ENCODE measurements around the gene TGFBR2. TPM values are rescaled to one million over a fixed set of nuclear protein-coding genes. Genes with fewer than 3 reads are reported as not detected.
A peak's percentile ranks its signal among the peaks of the same experiment; 100 is the strongest.

The TGFBR2 gene
- total and polyA plus RNA-seq, 2 experiments from 2014 or later, result 4.7 to 13.0 TPM

DNA sequence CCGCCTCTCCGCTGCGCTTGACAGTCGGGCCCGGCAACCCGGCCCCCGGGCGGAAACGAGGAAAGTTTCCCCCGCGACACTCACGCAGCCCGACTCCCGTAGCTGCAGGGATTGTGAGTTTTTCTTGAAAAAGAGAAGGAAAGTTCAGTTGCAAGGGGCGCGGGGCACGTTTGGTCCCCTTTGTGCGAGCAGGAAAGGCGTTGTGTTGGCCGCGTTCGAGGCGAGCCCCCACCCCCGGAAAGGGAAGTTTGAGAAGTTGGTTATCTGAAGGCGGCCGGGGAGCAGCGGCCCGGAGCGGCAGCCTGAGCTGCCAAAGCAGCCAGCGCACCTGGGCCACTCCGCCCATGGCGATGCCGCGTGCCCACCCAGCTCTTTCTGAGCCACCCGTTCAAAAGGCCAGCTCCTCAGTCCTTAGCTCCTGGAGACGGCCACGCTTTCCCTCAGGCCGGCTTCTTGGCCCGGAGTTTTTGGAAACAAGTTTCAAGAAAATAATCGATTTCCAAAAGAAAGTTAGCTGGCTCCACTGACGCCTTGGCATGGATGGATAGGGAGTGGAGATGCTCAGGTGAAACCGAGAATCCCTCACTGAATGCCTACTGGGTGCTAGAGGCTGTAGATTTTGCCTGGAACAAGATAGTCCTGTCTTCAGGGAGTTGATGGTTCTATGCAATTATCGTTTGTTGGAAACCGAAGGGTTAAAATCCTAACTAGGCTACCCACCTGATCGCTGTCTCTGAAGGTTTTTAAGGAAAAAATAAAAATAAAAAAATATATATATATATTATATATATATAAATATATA lies 832 bp downstream of the TGFBR2 start:
- peak overlapping the region; percentile 84 for H3K4me2 ChIP-seq
- H3F3A ChIP-seq (replicated peaks; ENCODE audit: low read depth), result no peaks in the 10 kb centered on the region
- no peaks in the 10 kb centered on the region; the same call in 1 of the 2 replicates for H3K27me3 ChIP-seq (ENCODE audit: insufficient read depth)
- no peak overlapping the region for H3K27ac ChIP-seq (ENCODE audit: low read depth)
- H3K4me3 ChIP-seq, result peak overlapping the region; percentile 90
- H3K36me3 Mint-ChIP-seq (ENCODE audit: low read depth), result no peaks in the 10 kb centered on the region
- no peaks in the 10 kb centered on the region for H3K36me3 ChIP-seq (ENCODE audit: insufficient read depth)
- H3K27me3 Mint-ChIP-seq (ENCODE audit: insufficient read depth, low read depth, poor library complexity), result peaks cover 15% of the 10 kb centered on the region
- peaks cover 44% of the 10 kb centered on the region for H3K4me1 Mint-ChIP-seq
- TF ChIP-seq POLR2AphosphoS5 (IDR thresholded peaks at IDR 0.05; ENCODE audit: low read depth) (peak; percentile 35; the same call in 1 of the 2 replicates), ZNF331 (CRISPR knock-in tag; IDR thresholded peaks at IDR 0.05; ENCODE audit: low read depth) (no peak)
- ATAC-seq (peak; percentile 74), DNase-seq (ENCODE audit: low spot score) (peak; percentile 78)
- H3K79me2 ChIP-seq (replicated peaks; ENCODE audit: insufficient read depth), result peaks cover 50% of the 10 kb centered on the region
- peak overlapping the region; percentile 82 for H2AFZ ChIP-seq
- H4K20me1 ChIP-seq (replicated peaks; ENCODE audit: insufficient read depth), result no peaks in the 10 kb centered on the region; the same call in none of the 2 replicates
- peaks cover 45% of the 10 kb centered on the region for H3K4me1 ChIP-seq (ENCODE audit: insufficient read depth)
- H3K27ac Mint-ChIP-seq, result no peak overlapping the region
- no peaks in the 10 kb centered on the region for H3K9me3 Mint-ChIP-seq
- H3K9me2 ChIP-seq (ENCODE audit: insufficient read depth), result 0 out of 2 replicates have a peak, but pooled peaks cover 6% of the 10 kb centered on the region
- H3K4me3 Mint-ChIP-seq, result peak overlapping the region; percentile 95

GRCh38 chr3:30608598-30608947 lies 2.2 kb downstream of the TGFBR2 start:
- Mint-ChIP-seq H3K9me3 (no peaks in the 10 kb centered on the region), H3K4me1 (peaks cover 48% of the 10 kb centered on the region), H3K27ac (no peak overlapping the region), H3K4me3 (peak overlapping the region; percentile 63), H3K27me3 (ENCODE audit: insufficient read depth, low read depth, poor library complexity) (peaks cover 15% of the 10 kb centered on the region), H3K36me3 (ENCODE audit: low read depth) (no peaks in the 10 kb centered on the region)
- Histone ChIP-seq H3K9me2 (ENCODE audit: insufficient read depth) (0 out of 2 replicates have a peak, but pooled peaks cover 6% of the 10 kb centered on the region), H3K4me2 (peak overlapping the region; percentile 72), H3K27ac (ENCODE audit: low read depth) (no peak overlapping the region), H3K4me3 (peak overlapping the region; percentile 90), H3K4me1 (ENCODE audit: insufficient read depth) (peaks cover 48% of the 10 kb centered on the region), H2AFZ (no peak overlapping the region), H3K79me2 (replicated peaks; ENCODE audit: insufficient read depth) (peaks cover 64% of the 10 kb centered on the region), H3K36me3 (ENCODE audit: insufficient read depth) (no peaks in the 10 kb centered on the region), H4K20me1 (replicated peaks; ENCODE audit: insufficient read depth) (peaks cover 4% of the 10 kb centered on the region), H3K27me3 (ENCODE audit: insufficient read depth) (no peaks in the 10 kb centered on the region; the same call in 1 of the 2 replicates), H3F3A (replicated peaks; ENCODE audit: low read depth) (no peaks in the 10 kb centered on the region)
- no peak for DNase-seq (ENCODE audit: low spot score)
- no peak for ATAC-seq
- no peak for TF ChIP-seq CREB1 (CRISPR knock-in tag; IDR thresholded peaks at IDR 0.05; ENCODE audit: low read depth)
- TF ChIP-seq ZNF114 (CRISPR knock-in tag; IDR thresholded peaks at IDR 0.05), result no peak
- TF ChIP-seq, protein P1, sequence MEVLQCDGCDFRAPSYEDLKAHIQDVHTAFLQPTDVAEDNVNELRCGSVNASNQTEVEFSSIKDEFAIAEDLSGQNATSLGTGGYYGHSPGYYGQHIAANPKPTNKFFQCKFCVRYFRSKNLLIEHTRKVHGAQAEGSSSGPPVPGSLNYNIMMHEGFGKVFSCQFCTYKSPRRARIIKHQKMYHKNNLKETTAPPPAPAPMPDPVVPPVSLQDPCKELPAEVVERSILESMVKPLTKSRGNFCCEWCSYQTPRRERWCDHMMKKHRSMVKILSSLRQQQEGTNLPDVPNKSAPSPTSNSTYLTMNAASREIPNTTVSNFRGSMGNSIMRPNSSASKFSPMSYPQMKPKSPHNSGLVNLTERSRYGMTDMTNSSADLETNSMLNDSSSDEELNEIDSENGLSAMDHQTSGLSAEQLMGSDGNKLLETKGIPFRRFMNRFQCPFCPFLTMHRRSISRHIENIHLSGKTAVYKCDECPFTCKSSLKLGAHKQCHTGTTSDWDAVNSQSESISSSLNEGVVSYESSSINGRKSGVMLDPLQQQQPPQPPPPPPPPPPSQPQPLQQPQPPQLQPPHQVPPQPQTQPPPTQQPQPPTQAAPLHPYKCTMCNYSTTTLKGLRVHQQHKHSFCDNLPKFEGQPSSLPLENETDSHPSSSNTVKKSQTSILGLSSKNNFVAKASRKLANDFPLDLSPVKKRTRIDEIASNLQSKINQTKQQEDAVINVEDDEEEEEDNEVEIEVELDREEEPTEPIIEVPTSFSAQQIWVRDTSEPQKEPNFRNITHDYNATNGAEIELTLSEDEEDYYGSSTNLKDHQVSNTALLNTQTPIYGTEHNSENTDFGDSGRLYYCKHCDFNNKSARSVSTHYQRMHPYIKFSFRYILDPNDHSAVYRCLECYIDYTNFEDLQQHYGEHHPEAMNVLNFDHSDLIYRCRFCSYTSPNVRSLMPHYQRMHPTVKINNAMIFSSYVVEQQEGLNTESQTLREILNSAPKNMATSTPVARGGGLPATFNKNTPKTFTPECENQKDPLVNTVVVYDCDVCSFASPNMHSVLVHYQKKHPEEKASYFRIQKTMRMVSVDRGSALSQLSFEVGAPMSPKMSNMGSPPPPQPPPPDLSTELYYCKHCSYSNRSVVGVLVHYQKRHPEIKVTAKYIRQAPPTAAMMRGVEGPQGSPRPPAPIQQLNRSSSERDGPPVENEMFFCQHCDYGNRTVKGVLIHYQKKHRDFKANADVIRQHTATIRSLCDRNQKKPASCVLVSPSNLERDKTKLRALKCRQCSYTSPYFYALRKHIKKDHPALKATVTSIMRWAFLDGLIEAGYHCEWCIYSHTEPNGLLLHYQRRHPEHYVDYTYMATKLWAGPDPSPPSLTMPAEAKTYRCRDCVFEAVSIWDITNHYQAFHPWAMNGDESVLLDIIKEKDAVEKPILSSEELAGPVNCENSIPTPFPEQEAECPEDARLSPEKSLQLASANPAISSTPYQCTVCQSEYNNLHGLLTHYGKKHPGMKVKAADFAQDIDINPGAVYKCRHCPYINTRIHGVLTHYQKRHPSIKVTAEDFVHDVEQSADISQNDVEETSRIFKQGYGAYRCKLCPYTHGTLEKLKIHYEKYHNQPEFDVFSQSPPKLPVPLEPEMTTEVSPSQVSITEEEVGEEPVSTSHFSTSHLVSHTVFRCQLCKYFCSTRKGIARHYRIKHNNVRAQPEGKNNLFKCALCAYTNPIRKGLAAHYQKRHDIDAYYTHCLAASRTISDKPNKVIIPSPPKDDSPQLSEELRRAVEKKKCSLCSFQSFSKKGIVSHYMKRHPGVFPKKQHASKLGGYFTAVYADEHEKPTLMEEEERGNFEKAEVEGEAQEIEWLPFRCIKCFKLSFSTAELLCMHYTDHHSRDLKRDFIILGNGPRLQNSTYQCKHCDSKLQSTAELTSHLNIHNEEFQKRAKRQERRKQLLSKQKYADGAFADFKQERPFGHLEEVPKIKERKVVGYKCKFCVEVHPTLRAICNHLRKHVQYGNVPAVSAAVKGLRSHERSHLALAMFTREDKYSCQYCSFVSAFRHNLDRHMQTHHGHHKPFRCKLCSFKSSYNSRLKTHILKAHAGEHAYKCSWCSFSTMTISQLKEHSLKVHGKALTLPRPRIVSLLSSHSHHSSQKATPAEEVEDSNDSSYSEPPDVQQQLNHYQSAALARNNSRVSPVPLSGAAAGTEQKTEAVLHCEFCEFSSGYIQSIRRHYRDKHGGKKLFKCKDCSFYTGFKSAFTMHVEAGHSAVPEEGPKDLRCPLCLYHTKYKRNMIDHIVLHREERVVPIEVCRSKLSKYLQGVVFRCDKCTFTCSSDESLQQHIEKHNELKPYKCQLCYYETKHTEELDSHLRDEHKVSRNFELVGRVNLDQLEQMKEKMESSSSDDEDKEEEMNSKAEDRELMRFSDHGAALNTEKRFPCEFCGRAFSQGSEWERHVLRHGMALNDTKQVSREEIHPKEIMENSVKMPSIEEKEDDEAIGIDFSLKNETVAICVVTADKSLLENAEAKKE (CRISPR knock-in tag; IDR thresholded peaks at IDR 0.05), result no peak
- TF ChIP-seq EZH2phosphoT487 (IDR thresholded peaks at IDR 0.05; ENCODE audit: unreplicated experiment), result no peak
- TF ChIP-seq ETS1 (IDR thresholded peaks at IDR 0.05), result no peak
- no peak for TF ChIP-seq REST (IDR thresholded peaks at IDR 0.05; ENCODE audit: unreplicated experiment)
- TF ChIP-seq NANOG (IDR thresholded peaks at IDR 0.05; ENCODE audit: borderline replicate concordance), result no peak

All from GM23338 (cell line).